K562 (cell line): Measurements from ENCODE around the gene DET1. TPM values are rescaled to one million over a fixed set of nuclear protein-coding genes. Genes with fewer than 3 reads are reported as not detected.

Experiments used
- ATAC-seq: fragments of 200-7000 bp; cut with Tn5 transposase; 3 replicates; pipeline ENCODE4 v1.9.1; 2020; ENCODE audit warnings: moderate library complexity
- BruUV-seq: library from RNA; stranded (reverse); fragments of 400-500 nt; replicated peaks from 2 replicates; lab custom pipeline; 2021; lab: Mats Ljungman, UMichigan
- CTCF ChIA-PET: fragments of 300-600 bp; formaldehyde crosslinking; extraction: SDS; loops from one replicate; lab custom pipeline; 2021; ENCODE audit warnings: low intra/inter-chr PET ratio; lab: Yijun Ruan, JAX
- POLR2A ChIA-PET: fragments of 300-600, 350-650 bp; sonication (Branson Sonifier 250); formaldehyde crosslinking; extraction: SDS; loops from one replicate; lab custom pipeline; 2021; ENCODE audit warnings: antibody characterized with exemption, inconsistent platforms; lab: Yijun Ruan, JAX
- DNase-seq, 4 experiments: peaks; one replicate each; pipeline versions ENCODE4 v3.0.0 to v3.0.0-alpha.2; 2011 to 2018; ENCODE audit warnings: low spot score in 3 of 4, mixed read lengths in 3 of 4; ENCODE audit errors: extremely low read depth in 1 of 4
- FAIRE-seq: peaks from 2 replicates; lab custom pipeline; 2011; peaks lifted over from hg19 to GRCh38; lab: Jason Lieb, UNC
- H2AFZ ChIP-seq: 2 replicates; pipeline ENCODE4 v1.6.0; 2011; ENCODE audit warnings: low read depth, low read length, control low read depth, inconsistent platforms
- H3K27ac ChIP-seq: fragments of 200-600 bp; 3 replicates; pipeline ENCODE4 v1.8.0; 2011; ENCODE audit warnings: low read depth, mild to moderate bottlenecking, control low read depth, inconsistent platforms, low read length, moderate library complexity, mixed read lengths; ENCODE audit errors: extremely low read depth
- H3K27me3 ChIP-seq, 2 experiments: fragments of 300-600 bp in 1 of 2; 2 replicates in 1 of 2; 3 replicates in 1 of 2; pipeline versions ENCODE4 v1.6.0 to v1.8.0; 2011; ENCODE audit warnings: inconsistent platforms in 2 of 2, low read length in 2 of 2, mild to moderate bottlenecking in 1 of 2, mixed read lengths in 1 of 2, moderate library complexity in 1 of 2; ENCODE audit not compliant: control insufficient read depth in 2 of 2, insufficient read depth in 2 of 2
- H3K36me3 ChIP-seq: fragments of 300-600 bp; 3 replicates; pipeline ENCODE4 v1.8.0; 2011; ENCODE audit warnings: mild to moderate bottlenecking, low read length, inconsistent platforms; ENCODE audit not compliant: control insufficient read depth, insufficient read depth
- H3K4me1 ChIP-seq, 2 experiments: fragments of 200-600 bp in 1 of 2; replicated peaks in 1 of 2; 2 replicates in 1 of 2; 3 replicates in 1 of 2; pipeline versions ENCODE4 v1.5.1 to v1.8.0; 2011; ENCODE audit warnings: inconsistent platforms in 2 of 2, low read length in 2 of 2, mild to moderate bottlenecking in 1 of 2, mixed read lengths in 1 of 2, moderate library complexity in 1 of 2; ENCODE audit not compliant: control insufficient read depth in 2 of 2, insufficient read depth in 2 of 2
- H3K4me2 ChIP-seq: 2 replicates; pipeline ENCODE4 v1.6.1; 2011; ENCODE audit warnings: low read length, control low read depth, inconsistent platforms, mixed read lengths; ENCODE audit not compliant: insufficient read depth
- H3K4me3 ChIP-seq: fragments of 200-600 bp; sonication (generic), shearing (Covaris generic); 2 replicates; pipeline ENCODE4 v1.5.1; 2016; ENCODE audit warnings: control low read depth, inconsistent platforms
- H3K79me2 ChIP-seq: fragments of 200-600 bp; 3 replicates; pipeline ENCODE4 v1.8.0; 2011; ENCODE audit warnings: low read length, inconsistent platforms; ENCODE audit not compliant: control insufficient read depth, insufficient read depth
- H3K9ac ChIP-seq, 2 experiments: 2 replicates each; pipeline versions ENCODE4 v1.6.0 to v1.6.1; 2011; ENCODE audit warnings: low read depth in 2 of 2, low read length in 2 of 2, control low read depth in 1 of 2, inconsistent platforms in 1 of 2, mild to moderate bottlenecking in 1 of 2, mixed read lengths in 1 of 2; ENCODE audit not compliant: insufficient read depth in 1 of 2
- H3K9me1 ChIP-seq: one replicate; pipeline ENCODE4 v1.6.0; 2011; ENCODE audit warnings: inconsistent platforms, mild to moderate bottlenecking, low read length, moderate library complexity; ENCODE audit not compliant: control insufficient read depth, insufficient read depth
- H3K9me3 ChIP-seq: replicated peaks from 2 replicates; pipeline ENCODE4 v1.5.1; 2011; ENCODE audit warnings: low read depth, low read length, inconsistent platforms; ENCODE audit not compliant: control insufficient read depth, insufficient read depth
- H4K20me1 ChIP-seq: replicated peaks from 2 replicates; pipeline ENCODE4 v1.6.1; 2011; ENCODE audit warnings: low read length, inconsistent platforms, mixed read lengths; ENCODE audit not compliant: control insufficient read depth, insufficient read depth
- CBX8 ChIP-seq: fragments of 200-600 bp; sonication (generic); IDR thresholded peaks from 2 replicates; pipeline ENCODE4 v1.6.1; 2012; ENCODE audit warnings: borderline replicate concordance, mixed run types, low read depth, mild to moderate bottlenecking, moderate library complexity, mixed read lengths, low read length, control low read depth, inconsistent platforms; ENCODE audit not compliant: poor library complexity, severe bottlenecking; ENCODE audit errors: extremely low read depth
- CHD2 ChIP-seq: IDR thresholded peaks from 2 replicates; pipeline ENCODE4 v1.6.1; 2011; ENCODE audit warnings: low read depth, low read length
- JUNB ChIP-seq: fragments of 450-650 bp; formaldehyde crosslinking; conservative IDR thresholded peaks from 2 replicates; pipeline ENCODE4 v1.4.0; 2020; ENCODE audit warnings: mild to moderate bottlenecking
- JUND ChIP-seq, 2 experiments: IDR thresholded peaks; 2 replicates in 1 of 2; 3 replicates in 1 of 2; pipeline ENCODE4 v1.6.1; 2011; ENCODE audit warnings: borderline replicate concordance in 2 of 2, low read depth in 2 of 2, low read length in 2 of 2, improper control_type of control experiment in 1 of 2, missing biosample characterization in 1 of 2, missing genetic modification characterization in 1 of 2, missing genetic modification reagents in 1 of 2
- RFX5 ChIP-seq: IDR thresholded peaks from 2 replicates; pipeline ENCODE4 v1.6.1; 2011; ENCODE audit warnings: low read depth, mild to moderate bottlenecking, improper control_type of control experiment, low read length
- RNF2 ChIP-seq: sonication (generic); IDR thresholded peaks from 2 replicates; pipeline ENCODE4 v1.6.1; 2016
- SMAD4 ChIP-seq: fragments of 250-450 bp; sonication (Bioruptor Pico); conservative IDR thresholded peaks from 2 replicates; pipeline ENCODE4 v1.8.0; 2021; ENCODE audit warnings: inconsistent platforms, mild to moderate bottlenecking, moderate library complexity
- SRSF9 ChIP-seq: fragments of 200-400 bp; formaldehyde crosslinking; IDR thresholded peaks from 2 replicates; pipeline ENCODE4 v1.6.1; 2017; ENCODE audit warnings: low read depth, low read length, borderline replicate concordance
- TCF3 ChIP-seq: sonication (generic); formaldehyde crosslinking; IDR thresholded peaks from 2 replicates; pipeline ENCODE4 v1.4.0; 2020; ENCODE audit warnings: mild to moderate bottlenecking, missing genetic modification reagents
- TFAP4 ChIP-seq: sonication (generic); formaldehyde crosslinking; IDR thresholded peaks from 2 replicates; pipeline ENCODE4 v1.8.0; 2022; ENCODE audit warnings: missing genetic modification reagents, mild to moderate bottlenecking, moderate library complexity, borderline replicate concordance
- TSHZ1 ChIP-seq: fragments of 250-450 bp; sonication (Bioruptor Pico); IDR thresholded peaks from 2 replicates; pipeline ENCODE4 v1.4.0; 2020; ENCODE audit warnings: mild to moderate bottlenecking, moderate library complexity
- U2AF1 ChIP-seq: fragments of 200-400 bp; formaldehyde crosslinking; optimal IDR thresholded peaks from 2 replicates; pipeline ENCODE3; 2017; ENCODE audit warnings: mild to moderate bottlenecking, low read depth, low read length, moderate library complexity
- WHSC1 ChIP-seq: IDR thresholded peaks from one replicate; pipeline ENCODE4 v1.6.1; 2012; ENCODE audit warnings: low read length, control low read depth, inconsistent platforms
- ZNF830 ChIP-seq: fragments of 250-450 bp; sonication (Bioruptor Pico); IDR thresholded peaks from 2 replicates; pipeline ENCODE4 v1.5.0; 2021; ENCODE audit warnings: mild to moderate bottlenecking
- WGBS: fragments of 100-300 bp; shearing (Covaris generic); methylation state at CpG from one replicate; pipeline ENCODE4 v1.1.6; 2016; ENCODE audit warnings: low coverage, mixed read lengths; ENCODE audit not compliant: insufficient coverage; ENCODE audit errors: missing lambda C conversion rate; 5-methylcytosine and 5-hydroxymethylcytosine counted together
- in situ Hi-C: fragments of 300-500 bp; cut with MboI; formaldehyde crosslinking; loops from 4 replicates; pipeline ENCODE4 v1.15.0; 2018; ENCODE audit warnings: inconsistent platforms, mixed read lengths
- intact Hi-C: fragments of 100-400 bp; cut with micrococcal nuclease; formaldehyde crosslinking; loops from 2 replicates; pipeline ENCODE4 v1.14.2; 2022
- polyA plus RNA-seq, 8 experiments: library from polyadenylated mRNA; depleted of rRNA in 4 of 8; stranded (reverse) in 5 of 8; unstranded in 3 of 8; fragments of >200 nt; fragmentation: Nextera tagmentation in 2 of 8; fragmentation: Illumina TruSeq in 1 of 8; extraction: Ambion mirVana in 2 of 8; extraction: Trizol in 1 of 8; gene quantifications; 2 replicates each; pipeline versions ENCODE4 v1.2.1 to v1.2.3, GENCODE V29; 2011 to 2014; ENCODE audit warnings: inconsistent platforms in 1 of 8, missing spikeins in 1 of 8
- total RNA-seq, 7 experiments: library from RNA; depleted of rRNA in 6 of 7; stranded (reverse); fragments of >200 nt in 6 of 7; fragmentation: Illumina TruSeq in 2 of 7; extraction: Trizol in 2 of 7; gene quantifications; 2 replicates each; pipeline versions ENCODE4 v1.2.1 to v1.2.3, GENCODE V29; 2011 to 2021; ENCODE audit warnings: low replicate concordance in 1 of 7

The DET1 gene
- total and polyA plus RNA-seq, 9 of the 15 experiments (the other 6 are each of a cell fraction or from before 2014, with no cell fraction given), result 4.2 to 8.1 (median 6.0) TPM

GRCh38 chr15:88543065-88543776, 3.3 kb downstream of the DET1 start:
- peak; percentile 52 for FAIRE-seq
- no peaks in the 10 kb centered on the region for H3K9me1 ChIP-seq
- H3K79me2 ChIP-seq, result peaks cover 40% of the 10 kb centered on the region; the same call in 2 of the 3 replicates
- in situ Hi-C loops, result no loop called here
- no peaks in the 10 kb centered on the region for H4K20me1 ChIP-seq
- ChIA-PET POLR2A (no interaction called here), CTCF (no interaction called here)
- H3K4me1 ChIP-seq, result peaks cover 16 to 50% of the 10 kb centered on the region in 2 experiments
- BruUV-seq, result no TSS peak
- peak overlapping the region; percentile 20; the same call in 1 of the 2 replicates for H3K4me3 ChIP-seq
- peak overlapping the region; percentile 58 to 60; a peak in 3 of 4 replicates for H3K9ac ChIP-seq
- 18% methylated on average over 13 of the region's 13 CpGs for WGBS
- peak; percentile 57 for ATAC-seq
- no peaks in the 10 kb centered on the region for H3K27me3 ChIP-seq
- DNase-seq, result peak in 2 of 4 experiments; percentile 44 to 85
- H3K9me3 ChIP-seq, result no peaks in the 10 kb centered on the region
- intact Hi-C loops, result no loop called here
- H2AFZ ChIP-seq, result peak overlapping the region; percentile 72
- peak overlapping the region; percentile 80 for H3K4me2 ChIP-seq
- no peaks in the 10 kb centered on the region for H3K36me3 ChIP-seq
- H3K27ac ChIP-seq, result peak overlapping the region; percentile 90
- TF ChIP-seq RFX5 (no peak), RNF2 (peak; percentile 42; the same call in 1 of the 2 replicates), CHD2 (no peak), TCF3 (CRISPR knock-in tag) (0 out of 2 replicates have a peak, but pooled peaks have one; percentile 5), TSHZ1 (CRISPR knock-in tag) (0 out of 2 replicates have a peak, but pooled peaks have one; percentile 21), SMAD4 (CRISPR knock-in tag) (peak; percentile 23; the same call in 1 of the 2 replicates), CBX8 (no peak), U2AF1 (no peak), WHSC1 (no peak), JUND (IDR thresholded peaks at IDR 0.05; ENCODE audit: borderline replicate concordance, low read depth, low read length) (peak; percentile 24; the same call in 1 of the 2 replicates), JUND (tag; IDR thresholded peaks at IDR 0.05; ENCODE audit: borderline replicate concordance, low read depth, low read length) (no peak; the same call in 2 of the 3 replicates), JUNB (CRISPR knock-in tag) (no peak), SRSF9 (no peak), ZNF830 (CRISPR knock-in tag) (no peak), TFAP4 (CRISPR knock-in tag) (0 out of 2 replicates have a peak, but pooled peaks have one; percentile 35)
